ENCODE data around the gene ZNF609. TPM values are rescaled to one million over a fixed set of nuclear protein-coding genes. Genes with fewer than 3 reads are reported as not detected.

Gene ZNF609
- total RNA-seq, 1 experiment from 2014 or later = 9.9 TPM

- H3K4me3 ChIP-seq (ENCODE audit: low read length) = no peak overlapping the region
- H3K9me2 ChIP-seq (replicated peaks; ENCODE audit: low read length) = no peaks in the 10 kb centered on the region
- no peak for DNase-seq
- no peaks in the 10 kb centered on the region for H3K9me3 ChIP-seq (ENCODE audit: low read length)
- no peak for TF ChIP-seq EZH2 (IDR thresholded peaks at IDR 0.05; ENCODE audit: low read length, unreplicated experiment)
- TF ChIP-seq CTCF (conservative IDR thresholded peaks at IDR 0.05; ENCODE audit: low read depth, low read length) = no peak
- no peak for TF ChIP-seq EZH2phosphoT487 (IDR thresholded peaks at IDR 0.05; ENCODE audit: borderline replicate concordance, low read length)
- H3F3A ChIP-seq (ENCODE audit: low read length, unreplicated experiment) = no peaks in the 10 kb centered on the region
- CTCF ChIA-PET = interaction anchor here (0.6 kb wide), 1 partner anchor 34 kb away, joined by 3 read pairs; no protein-coding TSS in a partner anchor
- BruUV-seq (replicated peaks) = no TSS peak
- ATAC-seq = no peak
- H3K27me3 ChIP-seq (ENCODE audit: low read length) = no peaks in the 10 kb centered on the region
- H2AFZ ChIP-seq (ENCODE audit: low read length) = no peak overlapping the region
- H3K4me1 ChIP-seq (ENCODE audit: insufficient read depth, low read length) = peaks cover 14% of the 10 kb centered on the region
- no peaks in the 10 kb centered on the region for H3K36me3 ChIP-seq (ENCODE audit: low read depth, low read length)
- peaks cover 58% of the 10 kb centered on the region for H3K79me2 ChIP-seq (ENCODE audit: low read length)
- peaks cover 10% of the 10 kb centered on the region; the same call in 1 of the 2 replicates for H4K20me1 ChIP-seq (ENCODE audit: low read length)
- H3K27ac ChIP-seq (ENCODE audit: low read length) = no peak overlapping the region
- intact Hi-C loops (cut with micrococcal nuclease) = no loop called here
- POLR2A ChIA-PET (ENCODE audit: unreplicated experiment) = no interaction called here
- H3K4me2 ChIP-seq (ENCODE audit: low read length) = no peak overlapping the region
- no peak overlapping the region for H3K9ac ChIP-seq (ENCODE audit: low read length)
These were observed 6.2 kb downstream of the ZNF609 start for GRCh38 chr15:64466408-64467141.

- Histone ChIP-seq H3K9ac (ENCODE audit: low read length) (no peak overlapping the region), H3K9me2 (replicated peaks; ENCODE audit: low read length) (no peaks in the 10 kb centered on the region), H3K79me2 (ENCODE audit: low read length) (peaks cover 10% of the 10 kb centered on the region), H4K20me1 (ENCODE audit: low read length) (no peaks in the 10 kb centered on the region), H3K4me2 (ENCODE audit: low read length) (no peak overlapping the region), H3K9me3 (ENCODE audit: low read length) (no peaks in the 10 kb centered on the region), H3K27me3 (ENCODE audit: low read length) (no peaks in the 10 kb centered on the region), H2AFZ (ENCODE audit: low read length) (no peak overlapping the region), H3K4me3 (ENCODE audit: low read length) (no peak overlapping the region), H3F3A (ENCODE audit: low read length, unreplicated experiment) (no peaks in the 10 kb centered on the region), H3K4me1 (ENCODE audit: insufficient read depth, low read length) (no peaks in the 10 kb centered on the region), H3K36me3 (ENCODE audit: low read depth, low read length) (no peaks in the 10 kb centered on the region), H3K27ac (ENCODE audit: low read length) (no peak overlapping the region)
- TF ChIP-seq EZH2phosphoT487 (IDR thresholded peaks at IDR 0.05; ENCODE audit: borderline replicate concordance, low read length) = no peak
- no TSS peak for BruUV-seq (replicated peaks)
- ChIA-PET POLR2A (ENCODE audit: unreplicated experiment) (no interaction called here), CTCF (no interaction called here)
- intact Hi-C loops (cut with micrococcal nuclease) = no loop called here
- DNase-seq = no peak
- no peak for ATAC-seq
These were observed 11.8 kb downstream of the ZNF609 start for GRCh38 chr15:64472161-64472560.

- H3K9me3 ChIP-seq (ENCODE audit: low read length) = no peaks in the 10 kb centered on the region
- no peak overlapping the region for H3K27ac ChIP-seq (ENCODE audit: low read length)
- CTCF ChIA-PET = no interaction called here
- H3K79me2 ChIP-seq (ENCODE audit: low read length) = no peaks in the 10 kb centered on the region
- H3K9me2 ChIP-seq (replicated peaks; ENCODE audit: low read length) = no peaks in the 10 kb centered on the region
- POLR2A ChIA-PET (ENCODE audit: unreplicated experiment) = no interaction called here
- no peaks in the 10 kb centered on the region for H4K20me1 ChIP-seq (ENCODE audit: low read length)
- H3K4me3 ChIP-seq (ENCODE audit: low read length) = no peak overlapping the region
- intact Hi-C loops (cut with micrococcal nuclease) = no loop called here
- DNase-seq (no peak), ATAC-seq (no peak)
- H3K9ac ChIP-seq (ENCODE audit: low read length) = no peak overlapping the region
- H3K36me3 ChIP-seq (ENCODE audit: low read depth, low read length) = no peaks in the 10 kb centered on the region
- no TSS peak for BruUV-seq (replicated peaks)
- H3K4me1 ChIP-seq (ENCODE audit: insufficient read depth, low read length) = no peaks in the 10 kb centered on the region
- H2AFZ ChIP-seq (ENCODE audit: low read length) = no peak overlapping the region
- H3K27me3 ChIP-seq (ENCODE audit: low read length) = no peaks in the 10 kb centered on the region
- TF ChIP-seq EZH2phosphoT487 (IDR thresholded peaks at IDR 0.05; ENCODE audit: borderline replicate concordance, low read length) (no peak), CTCF (conservative IDR thresholded peaks at IDR 0.05; ENCODE audit: low read depth, low read length) (no peak), EZH2 (IDR thresholded peaks at IDR 0.05; ENCODE audit: low read length, unreplicated experiment) (no peak)
- no peak overlapping the region for H3K4me2 ChIP-seq (ENCODE audit: low read length)
- H3F3A ChIP-seq (ENCODE audit: low read length, unreplicated experiment) = no peaks in the 10 kb centered on the region
These were observed 14.5 kb downstream of the ZNF609 start for GRCh38 chr15:64474846-64475245.
